ENCODE measurements around the gene GXYLT2. TPM values are rescaled to one million over a fixed set of nuclear protein-coding genes. Genes with fewer than 3 reads are reported as not detected.

The GXYLT2 gene
- total RNA-seq, 4 donors from 2014 or later: 0.31 to 0.94 (median 0.38) TPM; not detected in 1

- intact Hi-C loops (cut with DNase I; ENCODE audit: low total_unique reads): no loop called here
- Histone ChIP-seq H3K4me1 (no peaks in the 10 kb centered on the region), H3K4me3 (no peak overlapping the region), H3K27ac (no peak overlapping the region), H3K27me3 (no peaks in the 10 kb centered on the region), H3K36me3 (no peaks in the 10 kb centered on the region), H3K9me3 (no peaks in the 10 kb centered on the region)
- no peak for TF ChIP-seq CTCF (IDR thresholded peaks at IDR 0.05 in 4 of 5, conservative IDR thresholded peaks at IDR 0.05 in 1 of 5)
- no peak for TF ChIP-seq POLR2A (IDR thresholded peaks at IDR 0.05)
- DNase-seq (no peak), ATAC-seq (no peak)
- in situ Hi-C loops (cut with MboI; ENCODE audit: low sequenced_read_pairs in 4 of 4): no loop called here
These were observed 9.3 kb downstream of the GXYLT2 start for GRCh38 chr3:72896996-72897757.

GRCh38 chr3:72897758-72898007, 9.8 kb downstream of the GXYLT2 start:
- TF ChIP-seq CTCF (IDR thresholded peaks at IDR 0.05 in 4 of 5, conservative IDR thresholded peaks at IDR 0.05 in 1 of 5) (no peak), POLR2A (IDR thresholded peaks at IDR 0.05) (no peak)
- no peak for ATAC-seq
- in situ Hi-C loops (cut with MboI; ENCODE audit: low sequenced_read_pairs in 4 of 4) (no loop called here), intact Hi-C loops (cut with DNase I; ENCODE audit: low total_unique reads) (no loop called here)
- no peaks in the 10 kb centered on the region for H3K9me3 ChIP-seq
- H3K27me3 ChIP-seq: no peaks in the 10 kb centered on the region
- no peak for DNase-seq
- H3K4me3 ChIP-seq: no peak overlapping the region
- H3K4me1 ChIP-seq: no peaks in the 10 kb centered on the region
- no peak overlapping the region for H3K27ac ChIP-seq
- no peaks in the 10 kb centered on the region for H3K36me3 ChIP-seq

- Histone ChIP-seq H3K4me3 (no peak overlapping the region), H3K27ac (no peak overlapping the region), H3K36me3 (no peaks in the 10 kb centered on the region), H3K4me1 (no peaks in the 10 kb centered on the region), H3K9me3 (no peaks in the 10 kb centered on the region), H3K27me3 (no peaks in the 10 kb centered on the region)
- in situ Hi-C loops (cut with MboI; ENCODE audit: low sequenced_read_pairs in 4 of 4): no loop called here
- DNase-seq: no peak
- TF ChIP-seq CTCF (IDR thresholded peaks at IDR 0.05 in 4 of 5, conservative IDR thresholded peaks at IDR 0.05 in 1 of 5) (no peak), POLR2A (IDR thresholded peaks at IDR 0.05) (no peak)
- no peak for ATAC-seq
- intact Hi-C loops (cut with DNase I; ENCODE audit: low total_unique reads): no loop called here
These were observed 11.5 kb downstream of the GXYLT2 start for GRCh38 chr3:72899349-72899765.

- in situ Hi-C loops (cut with MboI; ENCODE audit: low sequenced_read_pairs in 4 of 4) (no loop called here), intact Hi-C loops (cut with DNase I; ENCODE audit: low total_unique reads) (no loop called here)
- Histone ChIP-seq H3K9me3 (no peaks in the 10 kb centered on the region), H3K27ac (no peak overlapping the region), H3K4me3 (no peak overlapping the region), H3K36me3 (no peaks in the 10 kb centered on the region), H3K4me1 (no peaks in the 10 kb centered on the region), H3K27me3 (no peaks in the 10 kb centered on the region)
- TF ChIP-seq CTCF (IDR thresholded peaks at IDR 0.05 in 4 of 5, conservative IDR thresholded peaks at IDR 0.05 in 1 of 5): no peak
- TF ChIP-seq POLR2A (IDR thresholded peaks at IDR 0.05): no peak
- DNase-seq: no peak
- ATAC-seq: no peak
These were observed 12.2 kb downstream of the GXYLT2 start for GRCh38 chr3:72900048-72900447.

GRCh38 chr3:72901840-72902239, 14.0 kb downstream of the GXYLT2 start:
- in situ Hi-C loops (cut with MboI; ENCODE audit: low sequenced_read_pairs in 4 of 4) (no loop called here), intact Hi-C loops (cut with DNase I; ENCODE audit: low total_unique reads) (no loop called here)
- Histone ChIP-seq H3K27ac (no peak overlapping the region), H3K4me3 (no peak overlapping the region), H3K36me3 (no peaks in the 10 kb centered on the region), H3K27me3 (no peaks in the 10 kb centered on the region), H3K9me3 (no peaks in the 10 kb centered on the region), H3K4me1 (no peaks in the 10 kb centered on the region)
- ATAC-seq (no peak), DNase-seq (no peak)
- TF ChIP-seq POLR2A (IDR thresholded peaks at IDR 0.05): no peak
